GM21360 (cell line): ENCODE data around the gene FAR1.
"Not testable (repeated sequence)": the region's sequence is repeated elsewhere in the genome, so short reads cannot be mapped to it uniquely, and the experiment has no call there.

Experiments
- ATAC-seq: cut with Tn5 transposase; IDR thresholded peaks from one replicate; pipeline ENCODE4 v1.9.1; 2021; ENCODE audit warnings: mild to moderate bottlenecking, moderate library complexity; ENCODE audit not compliant: unreplicated experiment

The FAR1 gene

DNA sequence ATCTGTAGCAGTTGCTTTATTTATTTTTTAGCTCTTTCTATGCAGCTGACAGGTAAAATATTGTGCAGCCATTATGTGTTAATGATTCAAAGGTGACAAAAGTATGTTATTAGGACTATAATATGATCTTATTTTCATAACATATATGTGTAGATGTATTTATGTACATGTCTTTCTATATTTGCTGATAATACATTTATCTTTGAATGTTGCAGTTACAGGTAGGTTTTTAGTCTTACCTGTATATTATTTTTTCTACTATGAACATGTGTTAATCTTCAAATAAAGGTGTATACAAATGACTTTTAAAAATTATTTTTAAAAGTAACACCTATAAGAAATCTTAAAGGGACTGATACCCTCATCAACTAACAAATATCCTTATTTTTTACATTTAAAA is 33.6 kb downstream of the FAR1 start:
- ATAC-seq: no peak

DNA sequence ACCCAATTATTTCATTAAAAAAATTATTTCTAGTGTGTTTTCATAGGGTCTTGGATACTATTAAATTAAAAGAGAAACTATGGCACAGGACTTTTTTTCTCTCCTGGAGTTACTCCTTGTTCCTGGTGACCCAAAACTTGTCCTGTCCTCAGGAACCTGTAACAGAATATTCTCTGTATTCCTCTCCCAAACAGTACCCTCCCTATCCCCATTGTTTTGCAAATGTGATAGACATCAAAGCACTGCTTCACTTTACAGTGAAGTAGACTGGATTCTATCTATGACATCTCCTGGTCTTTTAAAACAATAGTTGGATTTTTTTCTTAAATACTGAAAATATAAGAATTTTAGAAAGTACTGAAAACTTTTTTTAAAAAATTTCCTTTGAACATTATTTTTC is 37.2 kb downstream of the FAR1 start:
- no peak for ATAC-seq

DNA sequence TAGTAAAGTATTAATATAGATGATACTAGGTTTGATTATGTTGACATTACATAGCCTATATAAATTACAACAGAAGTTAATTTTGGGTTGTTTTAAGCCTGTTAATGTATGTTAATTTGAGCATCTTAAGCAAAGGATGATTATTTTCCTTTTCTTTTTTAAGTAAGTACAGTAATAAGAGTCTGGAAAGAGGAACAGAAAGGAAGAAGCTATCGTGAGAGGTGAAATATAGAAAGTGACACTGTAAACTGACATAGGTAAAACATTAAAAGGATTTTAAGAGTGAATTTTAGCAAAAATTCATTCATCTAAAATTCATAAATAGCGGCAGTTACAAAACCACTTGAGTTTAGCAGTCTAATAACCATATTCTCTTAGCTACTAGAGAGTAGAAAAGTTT is 45.5 kb downstream of the FAR1 start:
- no peak for ATAC-seq

DNA sequence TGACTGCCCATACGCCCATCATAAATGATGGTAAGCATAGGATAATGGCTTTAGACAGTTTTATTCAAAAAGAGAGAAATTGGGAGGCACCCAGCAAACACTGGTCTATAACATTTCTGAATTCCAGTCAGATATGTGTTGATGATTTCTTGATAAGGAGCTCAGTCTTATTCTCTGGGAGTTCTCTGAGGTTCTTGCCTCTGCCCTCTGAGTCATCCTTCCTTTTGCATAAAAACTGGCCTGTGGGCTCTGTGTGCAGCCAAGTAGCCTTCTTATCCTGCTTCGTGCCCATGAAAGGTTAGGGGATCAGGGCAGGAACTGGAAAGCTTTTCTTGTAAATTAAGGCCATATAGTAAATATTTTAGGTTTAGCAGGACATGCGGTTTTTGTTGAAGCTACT is 48.9 kb downstream of the FAR1 start:
- ATAC-seq: no peak

DNA sequence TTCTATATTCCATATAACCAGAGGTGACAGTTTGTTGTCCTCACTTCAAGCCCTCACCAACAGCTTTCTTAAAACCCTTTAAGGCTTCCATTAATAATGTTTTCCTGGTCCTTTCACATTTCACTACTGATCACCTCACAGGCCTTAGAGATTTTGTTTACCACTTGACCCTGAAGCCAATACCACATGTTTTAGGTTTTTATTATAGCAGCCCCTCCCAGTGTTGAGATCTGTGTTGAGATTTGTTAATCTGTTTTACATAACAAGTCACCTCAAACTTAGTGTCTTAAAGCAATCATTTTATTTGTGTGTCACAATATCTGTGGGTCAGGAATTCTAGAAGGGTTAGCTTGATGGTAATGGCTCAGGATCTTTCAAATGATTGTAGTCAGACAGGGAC is 49.9 kb downstream of the FAR1 start:
- ATAC-seq: no peak

DNA sequence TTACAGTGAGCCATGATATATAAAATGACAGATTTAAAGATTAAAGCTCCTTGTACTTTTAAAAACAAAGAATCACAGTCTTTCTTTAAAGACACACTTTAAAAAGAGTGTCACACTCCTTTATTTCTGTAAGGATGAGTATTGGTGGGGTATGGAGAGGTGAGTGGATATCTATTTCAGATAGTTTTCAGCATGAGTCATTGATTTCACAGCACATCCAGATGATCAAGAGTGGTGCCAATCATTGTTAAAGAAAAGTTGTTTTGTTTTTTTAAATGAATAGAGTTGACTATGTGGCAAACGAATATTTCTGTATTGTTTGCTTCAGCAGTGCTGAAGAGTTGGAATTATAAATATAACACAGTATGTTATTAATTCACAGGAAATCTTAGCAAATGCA is 52.5 kb downstream of the FAR1 start:
- no peak for ATAC-seq

DNA sequence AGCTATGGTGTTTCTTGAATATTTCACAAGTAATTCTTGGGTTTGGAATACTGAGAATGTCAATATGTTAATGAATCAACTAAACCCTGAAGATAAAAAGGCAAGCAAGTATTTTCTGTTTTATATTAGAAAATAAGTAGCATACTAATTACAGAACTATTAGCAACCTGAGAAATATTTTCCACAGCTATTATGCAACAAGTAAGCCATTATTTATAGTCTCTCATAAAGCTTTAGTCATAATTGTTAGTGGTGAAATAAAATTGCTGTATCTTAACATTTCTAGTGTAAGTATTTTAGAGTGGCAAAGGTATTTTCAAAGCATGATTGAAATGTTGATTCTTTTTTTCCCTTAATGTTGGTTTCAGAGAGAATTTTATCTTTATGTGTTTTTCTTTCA is 53.3 kb downstream of the FAR1 start:
- no peak for ATAC-seq

DNA sequence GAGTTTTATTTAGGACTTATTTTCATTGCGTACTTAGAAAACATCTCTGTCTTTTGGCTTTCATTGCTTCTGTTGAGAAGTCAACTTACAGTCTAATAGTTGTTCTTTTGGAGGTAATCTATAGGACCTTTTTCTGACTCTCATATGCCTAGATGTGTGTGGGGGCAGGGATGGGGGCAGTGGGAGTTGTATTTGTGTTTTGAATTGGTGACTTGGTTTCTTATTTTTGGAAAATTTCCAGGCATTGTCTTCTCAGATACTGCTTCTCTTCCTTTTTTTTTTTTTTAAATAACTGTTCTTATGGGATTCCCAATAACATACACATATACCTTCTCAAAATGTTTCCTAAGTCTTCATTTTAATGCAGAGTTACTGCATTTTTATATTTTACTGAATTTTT is 58.0 kb downstream of the FAR1 start:
- ATAC-seq: no peak

DNA sequence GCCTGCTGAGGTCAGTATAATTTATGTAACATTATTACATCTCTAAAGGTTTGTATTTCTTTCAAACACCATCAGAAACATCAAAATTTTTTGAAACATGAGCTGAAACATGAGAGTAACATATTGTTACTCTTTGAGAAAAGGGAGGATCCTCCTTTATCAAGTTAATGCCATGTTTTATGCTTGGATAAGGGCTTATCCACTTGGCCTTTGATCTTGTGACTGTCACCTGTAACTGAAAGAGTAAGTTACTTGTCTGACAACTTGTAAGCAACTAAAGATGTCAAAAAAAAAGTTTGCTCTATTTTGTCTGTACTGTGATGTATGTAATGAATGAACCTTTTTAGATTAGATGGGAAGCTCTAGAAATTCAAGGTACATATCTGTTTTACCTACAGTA is 59.6 kb downstream of the FAR1 start:
- ATAC-seq: no peak

DNA sequence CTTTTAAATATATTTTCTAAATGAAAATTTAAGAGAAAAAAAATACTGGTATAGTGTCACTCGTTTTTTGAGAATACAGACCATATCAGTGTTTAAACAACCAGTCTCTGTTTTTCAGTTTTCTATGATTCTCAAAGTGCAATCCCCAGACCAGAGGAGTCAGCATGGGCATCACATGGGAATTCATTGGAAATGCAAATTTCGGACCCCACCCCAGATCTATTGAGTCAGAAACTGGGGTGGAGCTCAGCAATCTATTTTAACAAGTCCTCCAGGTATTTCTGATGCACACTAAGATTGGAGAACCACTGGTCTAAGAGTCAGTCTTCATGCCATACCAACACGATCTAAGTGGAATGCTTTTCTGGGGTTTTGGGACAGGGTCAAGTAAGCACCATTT is 66.1 kb downstream of the FAR1 start:
- ATAC-seq: no peak

DNA sequence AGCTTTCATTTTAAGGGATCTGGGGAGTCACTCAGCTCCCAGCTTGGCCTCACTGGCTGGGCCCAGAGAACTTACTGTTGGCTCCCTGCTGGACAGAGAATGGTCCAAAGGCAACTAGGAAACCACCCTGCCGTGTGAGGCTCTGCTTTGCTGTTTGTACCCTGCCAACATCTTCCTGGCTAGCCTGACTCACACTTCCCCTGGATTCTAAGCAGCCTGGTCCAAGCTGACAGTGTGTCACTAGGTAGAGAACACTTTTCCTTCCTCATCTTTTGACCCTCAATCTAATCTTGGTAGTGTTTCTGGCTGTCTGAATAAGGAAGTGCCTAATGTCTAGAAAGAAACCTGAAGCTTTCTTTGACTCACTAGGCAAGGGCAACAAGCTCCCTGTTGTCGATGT is 76.7 kb downstream of the FAR1 start:
- ATAC-seq: no peak

DNA sequence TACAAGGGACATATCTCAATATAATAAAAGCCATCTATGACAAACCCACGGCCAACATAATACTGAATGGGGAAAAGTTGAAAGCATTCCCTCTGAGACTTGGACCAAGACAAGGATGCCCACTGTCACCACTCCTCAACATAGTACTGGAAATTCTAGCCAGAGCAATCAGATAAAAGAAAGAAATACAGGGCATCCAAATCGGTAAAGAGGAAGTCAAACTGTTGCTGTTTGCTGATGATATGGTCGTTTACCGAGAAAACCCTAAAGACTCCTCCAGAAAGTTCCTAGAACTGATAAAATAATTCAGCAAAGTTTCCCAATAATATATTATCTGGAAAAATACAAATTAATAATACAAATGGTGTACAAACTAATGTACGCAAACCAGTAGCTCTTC is 84.8 kb downstream of the FAR1 start:
- not testable (repeated sequence) for ATAC-seq

DNA sequence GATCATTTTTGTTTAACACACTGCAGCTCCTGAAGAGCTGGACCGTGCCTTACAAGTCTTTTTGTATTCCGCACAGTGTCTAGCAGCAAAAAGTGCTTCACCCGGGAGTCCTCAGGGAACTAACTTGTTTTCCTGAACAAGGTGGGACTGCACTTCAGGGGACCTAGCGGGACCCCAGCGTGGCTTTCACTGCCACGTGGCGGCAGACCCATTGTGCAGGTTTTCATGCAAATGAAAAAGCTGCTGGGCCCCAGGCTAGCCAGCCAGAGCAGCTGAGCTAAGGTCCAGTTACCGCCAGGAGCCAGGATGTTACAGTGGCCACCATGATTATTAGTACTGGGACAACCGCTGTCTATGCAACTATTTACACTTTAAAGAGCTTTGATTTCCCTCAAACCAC is 90.6 kb downstream of the FAR1 start:
- ATAC-seq: no peak

DNA sequence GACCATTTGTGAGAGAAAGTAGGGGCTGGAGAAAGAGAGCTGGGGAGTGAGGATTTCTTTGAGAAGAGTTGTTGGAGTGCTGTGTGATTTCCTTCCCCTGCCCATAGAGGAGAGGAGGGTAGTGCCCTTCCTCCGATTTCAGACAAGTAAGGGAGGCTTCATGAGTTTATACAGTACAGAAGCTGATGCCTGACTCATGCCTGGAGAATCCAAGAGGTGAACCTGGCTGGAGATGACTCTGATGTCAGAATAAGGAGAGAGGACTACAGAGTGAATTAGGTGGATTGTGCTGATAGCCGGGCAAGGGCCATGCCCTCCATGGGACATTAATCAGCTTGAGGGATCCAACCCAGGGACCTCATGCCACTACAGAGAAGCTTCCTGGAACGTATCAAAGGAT is 91.6 kb downstream of the FAR1 start:
- no peak for ATAC-seq

DNA sequence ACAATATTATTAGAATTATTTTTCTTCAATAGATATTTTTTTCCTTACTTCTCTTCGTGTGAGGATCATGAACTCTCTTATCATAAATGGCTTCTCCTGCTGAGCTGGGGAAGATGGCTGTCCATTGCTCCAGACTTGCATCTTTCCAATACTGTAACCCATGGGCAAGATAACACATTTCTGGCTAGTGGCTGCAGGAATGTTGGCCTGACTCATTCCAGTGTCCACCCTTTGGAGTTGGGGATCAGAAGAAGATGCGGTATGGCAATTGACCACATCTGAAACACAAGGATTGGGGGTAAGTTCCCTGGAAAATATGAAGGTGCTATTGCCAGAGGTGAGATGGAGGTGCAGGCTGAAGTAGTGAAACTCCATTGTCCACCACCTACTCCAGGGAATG is 92.8 kb downstream of the FAR1 start:
- ATAC-seq: no peak

DNA sequence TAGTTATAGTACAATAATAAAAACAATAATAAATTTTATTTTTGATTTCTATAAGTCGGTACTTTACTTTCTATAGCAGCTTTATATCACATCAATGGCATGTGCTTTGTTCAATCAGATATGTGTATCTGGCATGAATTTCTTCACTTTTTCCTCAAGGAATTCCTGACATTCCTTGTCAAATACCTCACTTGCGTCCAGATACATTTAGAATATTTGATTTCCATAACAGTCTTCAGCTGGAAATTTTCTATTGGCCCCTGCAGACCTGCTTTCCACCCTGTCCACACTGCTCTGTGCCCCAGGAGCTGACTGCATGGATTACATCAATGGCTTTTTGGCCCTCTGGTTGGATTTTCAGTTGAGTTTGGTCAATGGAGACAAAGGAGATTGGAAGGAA is 93.2 kb downstream of the FAR1 start:
- ATAC-seq: no peak

DNA sequence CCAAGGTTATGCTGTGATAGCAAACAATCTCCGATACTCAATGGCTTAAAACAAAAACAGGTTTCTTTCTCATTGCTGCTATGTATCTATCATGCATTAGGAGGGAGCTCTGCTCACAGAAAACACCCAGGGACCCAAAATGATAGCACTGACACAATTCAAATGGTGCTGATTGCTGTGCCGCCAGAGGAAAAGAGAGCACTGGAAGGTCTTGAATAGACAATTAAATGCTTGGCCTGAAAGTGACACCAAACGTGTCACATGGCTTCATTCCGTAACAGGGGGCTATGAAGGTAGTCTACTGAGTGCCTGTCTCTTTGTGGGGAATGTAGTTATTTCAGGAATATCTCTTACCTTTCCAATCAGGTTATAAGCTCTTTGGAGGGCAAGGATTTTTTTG is 94.2 kb downstream of the FAR1 start:
- ATAC-seq: no peak

DNA sequence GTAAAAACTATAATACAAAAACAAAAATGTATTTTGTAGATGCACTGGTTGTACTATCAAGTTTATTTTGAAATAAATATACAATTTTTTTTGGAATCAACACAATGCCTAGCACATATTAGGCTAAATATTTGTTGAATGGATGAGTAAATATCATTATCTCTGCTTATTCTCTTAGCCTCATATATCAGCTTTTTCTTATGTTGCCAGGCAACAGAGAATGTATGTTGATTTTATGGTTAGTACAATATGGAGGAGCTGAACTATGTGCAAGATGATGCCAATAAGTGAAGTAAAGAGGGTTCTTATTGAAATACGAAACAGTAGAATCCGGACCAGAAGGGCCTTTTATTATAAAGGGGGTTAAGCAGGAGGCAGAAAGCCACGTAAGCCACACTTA is 94.9 kb downstream of the FAR1 start:
- no peak for ATAC-seq

DNA sequence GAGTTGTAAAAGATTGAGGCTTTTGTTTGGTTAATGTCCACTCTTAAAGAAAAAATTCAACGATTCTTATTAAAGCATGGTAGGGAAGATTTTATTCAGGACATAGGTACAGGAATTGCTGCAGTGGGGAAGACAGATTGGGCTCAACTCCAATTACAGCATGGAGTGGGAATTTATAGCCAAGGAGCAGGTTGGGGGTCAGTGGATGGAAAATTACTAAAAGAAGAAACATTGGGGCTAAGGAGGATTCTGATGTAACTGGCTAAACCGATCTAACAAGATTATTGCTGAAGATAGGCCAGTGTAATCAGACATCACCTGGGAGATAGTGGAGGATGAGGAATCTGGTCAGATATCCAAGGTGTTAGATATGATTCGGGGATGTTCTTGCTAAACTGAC is 97.4 kb downstream of the FAR1 start:
- no peak for ATAC-seq

DNA sequence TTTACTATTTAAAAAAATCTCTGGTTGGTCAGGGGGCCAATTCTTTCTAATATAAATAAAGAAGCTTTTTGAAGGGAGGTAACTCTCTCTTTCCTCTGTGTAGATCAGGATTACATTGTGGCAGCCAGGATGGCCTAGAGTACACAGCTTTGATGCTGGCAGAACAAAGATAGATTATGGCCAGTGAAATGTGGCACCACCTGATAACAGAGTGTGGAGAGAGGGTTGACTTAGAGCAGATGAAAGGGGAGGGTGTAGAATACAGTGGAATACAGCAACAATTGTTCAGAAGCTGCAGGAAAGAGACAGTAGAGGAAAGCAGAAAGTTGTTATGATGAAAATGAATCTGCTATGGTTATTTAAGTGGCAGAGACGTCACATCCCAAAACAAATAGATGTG is 99.0 kb downstream of the FAR1 start:
- no peak for ATAC-seq

DNA sequence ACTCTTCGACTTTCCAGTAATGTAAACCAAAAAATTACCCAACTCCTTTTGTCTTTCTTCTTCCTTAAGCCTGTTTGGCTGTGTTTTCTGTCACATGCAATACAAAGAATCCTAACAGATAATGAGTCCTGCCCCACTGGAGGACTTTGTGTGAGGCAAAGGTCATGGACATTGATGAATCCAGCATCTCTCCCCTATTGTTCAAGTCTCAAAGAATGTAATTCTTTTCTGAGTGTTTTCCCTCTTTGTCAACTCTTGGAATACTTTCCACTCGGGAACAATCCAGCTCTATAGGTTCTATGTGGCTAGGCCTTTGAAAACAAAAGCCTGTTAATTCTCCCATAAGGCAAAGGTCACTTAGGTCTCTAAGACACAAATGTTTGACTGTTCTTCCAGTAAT is 100.7 kb downstream of the FAR1 start:
- no peak for ATAC-seq

DNA sequence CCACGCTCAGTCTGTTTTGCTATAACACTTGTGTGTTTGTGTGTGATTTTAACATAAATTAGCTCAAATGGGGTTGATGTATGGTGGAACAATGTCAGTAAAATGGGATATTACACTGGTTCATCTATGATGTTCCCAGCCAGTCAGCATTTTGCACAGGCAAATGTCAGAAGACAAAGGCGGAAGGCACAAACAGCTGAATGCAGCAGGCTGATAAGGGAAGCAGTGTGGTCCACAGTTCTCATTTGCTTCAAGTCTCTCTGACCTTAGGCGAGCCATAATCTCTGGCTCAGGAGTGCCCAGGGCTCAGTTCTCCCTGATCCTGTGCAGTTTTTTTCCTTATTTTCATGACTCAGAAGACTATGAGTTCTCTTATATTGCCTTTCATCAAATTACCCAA is 102.7 kb downstream of the FAR1 start:
- ATAC-seq: no peak

DNA sequence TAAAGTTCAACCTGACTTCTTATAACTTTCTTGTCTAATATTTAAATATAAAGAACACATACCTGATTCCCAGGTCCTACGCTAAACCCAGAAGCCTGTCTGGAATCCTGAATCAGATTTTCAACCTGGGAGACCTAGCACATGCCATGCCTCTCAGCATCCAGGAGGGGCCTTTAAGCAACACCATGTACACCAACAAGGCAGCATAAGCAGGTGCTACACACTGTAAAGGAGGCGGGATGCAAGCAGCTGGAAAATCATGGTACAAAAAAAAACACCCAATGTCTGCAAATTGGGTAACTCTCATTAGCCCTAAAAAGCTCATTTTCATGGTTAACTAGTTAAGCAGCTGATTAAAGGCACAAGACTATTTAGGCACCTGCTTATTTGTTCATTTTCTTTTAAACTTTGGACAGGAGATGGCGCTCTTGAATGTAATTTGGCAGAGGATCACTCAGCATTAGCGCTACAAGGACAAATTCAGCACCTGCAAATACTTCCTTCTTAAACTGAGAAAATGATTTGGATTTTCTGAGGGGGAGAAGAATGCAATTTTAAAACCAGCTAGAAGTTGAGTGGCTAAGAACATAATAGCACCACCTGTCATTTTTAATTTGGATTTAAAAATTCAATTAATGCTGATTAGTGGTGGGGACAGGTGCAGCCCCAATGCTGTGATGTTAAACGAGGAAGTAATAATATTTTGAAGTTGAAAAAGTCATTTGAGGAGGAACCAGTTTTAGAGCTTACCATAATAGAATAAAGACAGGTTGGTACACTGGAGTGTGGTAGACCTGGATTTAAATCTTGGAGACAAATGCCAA is 104.0 kb downstream of the FAR1 start:
- ATAC-seq: peak; percentile 78
